Spinal cord (tissue), 10 donors: ENCODE results near the gene AGAP9. TPM values are rescaled to one million over a fixed set of nuclear protein-coding genes. Genes with fewer than 3 reads are reported as not detected.
"Not testable (repeated sequence)": the region's sequence is repeated elsewhere in the genome, so short reads cannot be mapped to it uniquely, and the experiment has no call there.

Source experiments
- DNase-seq, 6 donors: peaks; one replicate each; pipeline versions ENCODE4 v3.0.0 to v3.0.0-alpha.2; 2013 to 2015; ENCODE audit warnings: low spot score in 6 of 6, low read depth in 4 of 6
- H3K27ac ChIP-seq: one replicate; pipeline ENCODE4 v1.5.1; 2013; ENCODE audit warnings: low read depth, low read length, control low read depth
- H3K27me3 ChIP-seq: one replicate; pipeline ENCODE4 v1.6.1; 2013; ENCODE audit warnings: low read length; ENCODE audit not compliant: control insufficient read depth, insufficient read depth
- H3K36me3 ChIP-seq: one replicate; pipeline ENCODE4 v1.6.1; 2013; ENCODE audit warnings: low read length; ENCODE audit not compliant: control insufficient read depth, insufficient read depth
- H3K4me1 ChIP-seq: one replicate; pipeline ENCODE4 v1.6.1; 2013; ENCODE audit warnings: low read length; ENCODE audit not compliant: control insufficient read depth, insufficient read depth
- H3K4me3 ChIP-seq: one replicate; pipeline ENCODE4 v1.5.1; 2013; ENCODE audit warnings: low read depth, low read length, control low read depth
- H3K9me3 ChIP-seq: one replicate; pipeline ENCODE4 v1.6.1; 2013; ENCODE audit warnings: low read length; ENCODE audit not compliant: control insufficient read depth, insufficient read depth
- WGBS: methylation state at CpG from one replicate; pipeline ENCODE4 v1.1.5; 2013; ENCODE audit warnings: missing lambda C conversion rate; ENCODE audit not compliant: insufficient coverage; 5-methylcytosine and 5-hydroxymethylcytosine counted together
- polyA plus RNA-seq, 2 donors: library from polyadenylated mRNA; unstranded; fragments of 120-200 nt; gene quantifications; one replicate each; pipeline ENCODE4 v1.2.1, GENCODE V29; 2013; ENCODE audit not compliant: insufficient read length in 2 of 2
- total RNA-seq, 2 donors: library from RNA; depleted of rRNA in 1 of 2; stranded (reverse); fragments of 120-200 nt in 1 of 2; fragments of >200 nt in 1 of 2; gene quantifications; one replicate each; pipeline versions ENCODE4 v1.2.3 to v1.2.4, GENCODE V29; 2013 to 2014
- donor health status: healthy.

AGAP9 gene
- total and polyA plus RNA-seq, 4 donors: 1.7 to 17.3 (median 11.3) TPM

GRCh38 chr10:47462577-47463358 is 60.7 kb downstream of the AGAP9 start:
- H3K27ac ChIP-seq, H3K27me3 ChIP-seq, H3K9me3 ChIP-seq, H3K4me3 ChIP-seq, DNase-seq, H3K4me1 ChIP-seq, H3K36me3 ChIP-seq: not testable (repeated sequence)
- WGBS: no CpG with 5 or more reads among the region's 9 CpGs

- 2% methylated on average over 6 of the region's 37 CpGs for WGBS
- not testable (repeated sequence) for H3K27me3 ChIP-seq, H3K9me3 ChIP-seq, H3K27ac ChIP-seq, H3K36me3 ChIP-seq, H3K4me3 ChIP-seq
- DNase-seq: peak in 3 of 6 donors; percentile 15 to 65 (median 57)
- peaks cover 15% of the 10 kb centered on the region for H3K4me1 ChIP-seq
Observed at GRCh38 chr10:47461261-47461687, 62.2 kb downstream of the AGAP9 start.

- Histone ChIP-seq H3K4me3 (no peak overlapping the region), H3K36me3 (no peaks in the 10 kb centered on the region), H3K4me1 (peaks cover 24% of the 10 kb centered on the region), H3K9me3 (no peaks in the 10 kb centered on the region), H3K27ac (no peak overlapping the region), H3K27me3 (no peaks in the 10 kb centered on the region)
- DNase-seq: no peak
- WGBS: 88% methylated on average over 1 of the region's 4 CpGs
Observed at GRCh38 chr10:47458466-47459154, 64.8 kb downstream of the AGAP9 start.

- Histone ChIP-seq H3K4me1 (peaks cover 26% of the 10 kb centered on the region), H3K36me3 (no peaks in the 10 kb centered on the region), H3K9me3 (no peaks in the 10 kb centered on the region), H3K27ac (no peak overlapping the region), H3K4me3 (no peak overlapping the region), H3K27me3 (no peaks in the 10 kb centered on the region)
- 88% methylated on average over 1 of the region's 1 CpG for WGBS
- no peak for DNase-seq
Observed at GRCh38 chr10:47457826-47458225, 65.6 kb downstream of the AGAP9 start.

- Histone ChIP-seq H3K9me3 (no peaks in the 10 kb centered on the region), H3K36me3 (no peaks in the 10 kb centered on the region), H3K27me3 (no peaks in the 10 kb centered on the region), H3K4me1 (peaks cover 27% of the 10 kb centered on the region), H3K4me3 (no peak overlapping the region), H3K27ac (no peak overlapping the region)
- no peak for DNase-seq
- 92% methylated on average over 1 of the region's 1 CpG for WGBS
Observed at GRCh38 chr10:47457528-47457820, 66.0 kb downstream of the AGAP9 start.

- 79% methylated on average over 6 of the region's 6 CpGs for WGBS
- Histone ChIP-seq H3K27me3 (no peaks in the 10 kb centered on the region), H3K4me3 (no peak overlapping the region), H3K4me1 (peaks cover 27% of the 10 kb centered on the region), H3K27ac (no peak overlapping the region), H3K9me3 (no peaks in the 10 kb centered on the region), H3K36me3 (no peaks in the 10 kb centered on the region)
- DNase-seq: no peak
Observed at GRCh38 chr10:47456794-47457527, 66.5 kb downstream of the AGAP9 start.

- H3K36me3 ChIP-seq: no peaks in the 10 kb centered on the region
- no peaks in the 10 kb centered on the region for H3K27me3 ChIP-seq
- H3K4me1 ChIP-seq: peaks cover 22% of the 10 kb centered on the region
- H3K9me3 ChIP-seq: no peaks in the 10 kb centered on the region
- WGBS: 47% methylated on average over 6 of the region's 8 CpGs
- H3K4me3 ChIP-seq: no peak overlapping the region
- H3K27ac ChIP-seq: no peak overlapping the region
- DNase-seq: peak in 2 of 6 donors; percentile 17 to 63
Observed at GRCh38 chr10:47456079-47456785, 67.2 kb downstream of the AGAP9 start.

- H3K4me3 ChIP-seq, H3K36me3 ChIP-seq, H3K27ac ChIP-seq, H3K9me3 ChIP-seq, DNase-seq, H3K27me3 ChIP-seq: not testable (repeated sequence)
- H3K4me1 ChIP-seq: peaks cover 21% of the 10 kb centered on the region
- WGBS: 61% methylated on average over 7 of the region's 9 CpGs
Observed at GRCh38 chr10:47455350-47456078, 67.9 kb downstream of the AGAP9 start.

- Histone ChIP-seq H3K27me3 (no peaks in the 10 kb centered on the region), H3K4me1 (peaks cover 24% of the 10 kb centered on the region), H3K9me3 (no peaks in the 10 kb centered on the region), H3K4me3 (no peak overlapping the region), H3K36me3 (no peaks in the 10 kb centered on the region), H3K27ac (no peak overlapping the region)
- DNase-seq: no peak
- WGBS: 96% methylated on average over 2 of the region's 3 CpGs
Observed at GRCh38 chr10:47454780-47455058, 68.7 kb downstream of the AGAP9 start.
